ENCODE data around the gene AHI1. TPM values are rescaled to one million over a fixed set of nuclear protein-coding genes. Genes with fewer than 3 reads are reported as not detected.
"Not testable (repeated sequence)": the region's sequence is repeated elsewhere in the genome, so short reads cannot be mapped to it uniquely, and the experiment has no call there.

AHI1 gene
- total RNA-seq, 2 donors from 2014 or later: 27.6 to 29.0 TPM

DNA sequence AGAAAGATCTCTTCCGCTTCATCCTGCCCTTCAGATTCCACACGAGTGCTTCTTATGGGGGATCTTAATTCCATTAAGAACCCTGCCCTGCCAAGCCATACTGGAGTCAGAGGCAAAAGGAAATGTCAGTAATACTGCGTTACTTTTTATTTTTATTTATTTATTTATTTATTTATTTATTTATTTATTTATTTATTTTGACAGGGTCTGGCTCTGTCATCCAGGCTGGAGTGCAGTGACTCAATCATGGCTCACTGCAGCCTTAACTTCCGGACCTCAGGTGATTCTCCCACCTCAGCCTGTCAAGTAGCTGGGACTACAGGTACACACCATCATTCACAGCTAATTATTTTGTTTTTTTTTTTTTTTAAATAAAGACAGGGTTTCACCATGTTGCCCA is 236.9 kb downstream of the AHI1 start:
- Mint-ChIP-seq H3K27ac (no peak overlapping the region), H3K4me1 (peaks cover 2% of the 10 kb centered on the region), H3K36me3 (ENCODE audit: low read depth) (peaks cover 6% of the 10 kb centered on the region), H3K4me3 (no peak overlapping the region), H3K27me3 (peaks cover 32% of the 10 kb centered on the region)
- ATAC-seq (no peak), DNase-seq (no peak)
- no peaks in the 10 kb centered on the region for H3K9me3 ChIP-seq (ENCODE audit: control insufficient read depth, low read length, poor library complexity, severe bottlenecking)

DNA sequence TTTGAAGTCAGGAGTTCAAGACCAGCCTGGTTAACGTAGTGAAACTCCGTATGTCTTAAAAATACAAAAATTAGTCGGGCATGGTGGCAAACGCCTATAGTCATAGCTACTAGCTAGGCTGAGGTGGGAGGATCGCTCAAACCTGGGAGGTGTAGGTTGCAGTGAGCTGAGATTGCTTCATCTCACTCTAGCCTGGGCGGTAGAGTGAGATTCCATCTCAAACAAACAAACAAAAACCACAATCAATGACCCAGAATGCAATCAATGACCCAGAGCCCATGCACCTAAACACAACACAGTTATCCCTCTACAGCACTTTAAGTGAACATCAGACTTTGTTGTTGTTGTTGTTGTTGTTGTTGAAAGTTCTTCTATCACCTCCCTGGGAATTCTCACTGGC is 238.6 kb downstream of the AHI1 start:
- peaks cover 39% of the 10 kb centered on the region for H3K27me3 Mint-ChIP-seq
- H3K27ac Mint-ChIP-seq: no peak overlapping the region
- no peak for ATAC-seq

DNA sequence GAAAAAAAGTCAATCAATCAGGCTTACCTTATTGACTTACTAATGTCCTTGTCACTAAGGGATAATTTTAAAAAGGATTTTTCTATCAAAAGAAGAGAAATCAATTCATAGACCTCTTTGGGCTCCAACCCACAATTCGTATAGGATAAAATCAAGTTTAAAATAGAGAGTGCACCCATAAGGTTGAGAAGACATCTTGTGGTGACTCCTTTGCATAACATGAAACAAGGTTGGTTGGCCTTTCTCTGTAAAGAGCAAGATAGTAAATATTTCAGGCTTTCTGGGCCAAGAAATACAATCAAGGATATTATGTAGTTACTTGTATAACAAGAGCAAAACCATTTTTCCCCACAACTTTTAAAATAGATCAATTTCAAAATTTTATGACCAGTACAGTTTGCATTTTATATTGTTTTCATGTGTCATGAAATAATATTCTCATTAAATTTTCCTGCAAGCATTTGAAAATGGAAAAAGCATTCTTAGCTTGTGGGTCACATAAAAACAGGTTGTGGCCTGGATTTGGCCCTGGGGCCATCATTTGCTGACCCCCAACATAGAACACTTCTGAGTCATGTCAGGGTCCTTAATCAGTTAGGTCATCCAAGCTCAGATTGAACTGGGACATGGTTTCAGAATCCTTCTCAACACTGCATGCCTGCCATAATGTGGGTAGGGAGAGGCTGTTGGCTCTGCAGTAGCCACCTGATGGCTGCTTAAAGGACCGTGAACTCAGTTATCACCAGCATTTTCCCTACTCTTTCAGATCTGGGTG is 239.7 kb downstream of the AHI1 start:
- peaks cover 6% of the 10 kb centered on the region for H3K36me3 Mint-ChIP-seq (ENCODE audit: low read depth)
- no peak for DNase-seq
- peaks cover 39% of the 10 kb centered on the region for H3K27me3 Mint-ChIP-seq
- H3K4me1 Mint-ChIP-seq: peaks cover 2% of the 10 kb centered on the region
- no peak overlapping the region for H3K4me3 Mint-ChIP-seq
- H3K9me3 ChIP-seq (ENCODE audit: control insufficient read depth, low read length, poor library complexity, severe bottlenecking): no peaks in the 10 kb centered on the region
- no peak overlapping the region for H3K27ac Mint-ChIP-seq
- no peak for ATAC-seq

More for the DNA sequence above, 238.6 kb downstream of the AHI1 start:
- Mint-ChIP-seq H3K4me1 (peaks cover 2% of the 10 kb centered on the region), H3K4me3 (no peak overlapping the region), H3K36me3 (ENCODE audit: low read depth) (peaks cover 6% of the 10 kb centered on the region)
- no peak for DNase-seq
- H3K9me3 ChIP-seq (ENCODE audit: control insufficient read depth, low read length, poor library complexity, severe bottlenecking): no peaks in the 10 kb centered on the region

DNA sequence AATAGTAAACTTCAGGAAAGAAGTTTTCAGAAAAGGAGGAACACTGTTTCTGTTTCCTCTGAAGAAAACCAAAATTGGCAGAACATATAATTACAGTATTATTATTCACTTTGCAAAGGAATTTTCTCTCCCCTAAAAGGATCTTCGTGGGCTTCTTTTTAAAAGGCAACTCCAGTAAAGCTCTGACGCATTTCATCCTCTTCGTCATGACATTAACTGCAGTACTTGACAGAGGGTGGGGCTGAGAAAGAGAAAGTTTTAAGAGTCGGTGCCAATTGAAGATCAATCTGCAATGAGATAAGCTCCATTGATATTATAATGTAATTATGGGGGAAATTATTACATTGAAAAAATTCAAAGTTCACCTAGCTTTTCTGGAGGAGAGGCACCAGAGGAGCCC is 240.7 kb downstream of the AHI1 start:
- ATAC-seq: no peak
- DNase-seq: no peak
- no peaks in the 10 kb centered on the region for H3K9me3 ChIP-seq (ENCODE audit: control insufficient read depth, low read length, poor library complexity, severe bottlenecking)
- Mint-ChIP-seq H3K36me3 (ENCODE audit: low read depth) (peaks cover 6% of the 10 kb centered on the region), H3K27me3 (peaks cover 29% of the 10 kb centered on the region), H3K4me3 (no peak overlapping the region), H3K4me1 (peaks cover 2% of the 10 kb centered on the region), H3K27ac (no peak overlapping the region)

DNA sequence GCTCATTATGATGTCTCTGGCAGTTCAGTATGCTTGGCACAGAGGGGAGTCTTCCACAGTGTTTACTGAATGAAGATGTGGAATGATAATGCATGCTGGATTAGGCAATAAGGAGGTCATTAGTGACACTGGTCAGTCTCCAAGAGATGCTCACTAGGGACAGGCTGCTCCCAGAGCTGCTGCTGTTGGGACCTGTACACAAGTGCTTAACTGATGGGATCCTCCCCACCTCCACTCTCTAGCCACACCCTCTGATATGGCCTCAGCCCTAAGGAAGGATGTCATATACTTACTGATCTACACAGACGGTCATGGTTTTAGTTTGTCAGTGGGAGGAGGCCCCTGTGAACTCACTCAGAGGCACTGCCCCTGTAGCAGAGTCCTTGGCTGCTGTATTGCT is 243.1 kb downstream of the AHI1 start:
- peaks cover 21% of the 10 kb centered on the region for H3K27me3 Mint-ChIP-seq
- H3K36me3 Mint-ChIP-seq (ENCODE audit: low read depth): peaks cover 2% of the 10 kb centered on the region
- H3K9me3 ChIP-seq (ENCODE audit: control insufficient read depth, low read length, poor library complexity, severe bottlenecking): no peaks in the 10 kb centered on the region
- ATAC-seq (no peak), DNase-seq (no peak)
- H3K27ac Mint-ChIP-seq: no peak overlapping the region
- no peak overlapping the region for H3K4me3 Mint-ChIP-seq
- H3K4me1 Mint-ChIP-seq: no peaks in the 10 kb centered on the region

DNA sequence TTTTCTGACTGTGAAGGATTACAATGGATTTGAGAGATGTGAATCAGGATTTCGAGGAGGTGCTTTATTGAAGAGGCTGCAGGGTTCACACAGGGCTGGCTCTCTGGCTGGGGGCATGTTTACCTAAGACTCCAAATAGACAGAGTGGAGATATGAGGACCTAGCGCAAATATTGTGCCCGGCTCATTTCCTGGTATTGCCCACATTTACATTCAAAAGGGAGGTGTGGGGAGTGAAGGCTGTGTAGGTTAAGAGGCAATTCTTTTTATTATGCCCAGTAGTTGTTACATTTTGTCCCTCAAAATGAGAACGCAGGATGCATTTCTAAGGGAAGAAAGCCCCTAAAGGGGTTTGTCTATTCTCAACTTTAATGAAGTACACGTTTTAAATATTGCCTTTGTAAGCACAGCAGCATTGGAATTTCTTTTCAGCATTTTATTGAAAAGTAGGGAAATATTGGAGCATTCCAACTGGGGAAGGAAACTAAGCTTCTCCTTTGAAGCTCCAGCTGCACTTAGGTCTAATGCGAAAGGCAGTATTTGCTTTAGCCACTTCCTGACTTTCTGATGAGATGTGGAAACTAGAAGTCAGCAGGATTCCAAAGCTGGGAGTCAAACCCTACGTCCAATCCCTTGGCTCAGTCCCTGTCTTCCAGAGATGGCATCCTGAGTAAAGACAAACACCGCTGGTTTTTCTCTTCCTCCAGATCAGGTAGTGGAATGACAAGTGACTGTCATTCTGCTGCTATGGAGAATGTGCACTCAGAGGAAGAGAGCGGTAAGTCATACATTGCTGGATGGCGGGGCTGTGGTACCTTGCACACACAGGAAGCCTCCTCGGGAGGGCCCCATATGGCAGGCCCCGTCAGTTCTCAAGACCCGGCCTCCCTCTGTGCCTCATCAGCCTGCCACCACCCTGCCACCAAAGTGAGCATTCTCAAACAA is 245.8 kb downstream of the AHI1 start:
- ATAC-seq (no peak), DNase-seq (no peak)
- Mint-ChIP-seq H3K4me3 (no peak overlapping the region), H3K4me1 (no peaks in the 10 kb centered on the region), H3K36me3 (ENCODE audit: low read depth) (peaks cover 2% of the 10 kb centered on the region), H3K27ac (no peak overlapping the region), H3K27me3 (peaks cover 17% of the 10 kb centered on the region)
- H3K9me3 ChIP-seq (ENCODE audit: control insufficient read depth, low read length, poor library complexity, severe bottlenecking): no peaks in the 10 kb centered on the region

DNA sequence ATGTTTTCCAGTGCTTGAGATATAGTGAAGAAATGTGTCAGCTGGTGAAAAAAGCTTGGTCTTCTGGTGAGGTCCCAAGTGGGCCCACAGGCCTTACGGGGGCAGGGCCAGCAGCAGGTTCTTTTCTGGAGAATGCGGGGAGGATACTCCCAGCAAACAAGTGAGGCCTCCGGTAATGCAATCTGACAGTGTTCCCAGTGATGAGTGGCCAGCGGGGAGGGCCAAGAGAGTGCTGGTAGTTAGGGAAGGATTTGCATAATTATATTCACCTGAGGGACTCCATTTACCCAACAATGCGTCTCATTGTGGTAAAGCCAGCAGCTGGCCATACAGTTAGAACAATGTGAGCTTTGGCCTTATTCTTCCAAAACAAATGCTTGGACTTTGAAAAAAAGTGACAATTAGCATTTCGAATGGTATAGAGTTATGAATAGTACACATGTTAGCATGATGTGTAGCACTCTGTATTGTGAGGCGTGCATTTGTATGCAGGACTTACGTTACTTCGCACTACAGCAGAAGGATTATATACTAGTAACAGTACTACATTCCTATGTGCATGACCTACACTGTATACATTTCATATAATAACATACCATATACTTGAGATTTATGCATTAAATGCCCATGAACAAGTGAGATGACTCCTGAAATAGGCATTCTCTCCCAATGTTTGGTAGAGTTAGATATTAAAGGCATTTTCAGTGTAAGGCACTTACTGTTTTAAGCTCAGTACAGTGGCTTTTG is 246.6 kb downstream of the AHI1 start:
- no peak overlapping the region for H3K27ac Mint-ChIP-seq

DNA sequence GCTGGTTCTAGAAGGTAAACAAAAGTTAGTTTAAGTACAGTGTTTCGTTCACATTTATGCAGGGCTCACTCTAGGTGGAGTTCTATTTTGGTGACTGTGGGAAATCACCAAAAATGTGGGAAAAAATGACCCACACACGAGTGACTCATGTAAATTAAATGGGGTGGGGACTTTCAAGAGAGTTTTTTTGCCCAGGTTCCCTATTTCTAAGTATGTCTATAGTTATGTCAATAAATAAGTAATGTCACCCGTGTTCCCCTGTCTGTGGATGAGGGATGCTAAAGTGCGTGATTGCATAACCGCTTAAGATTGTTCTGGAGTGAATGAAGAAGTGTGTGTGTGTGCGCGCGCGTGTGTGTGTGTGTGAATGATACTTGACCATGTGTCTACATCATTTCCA is 247.3 kb downstream of the AHI1 start:
- H3K9me3 ChIP-seq (ENCODE audit: control insufficient read depth, low read length, poor library complexity, severe bottlenecking): no peaks in the 10 kb centered on the region
- Mint-ChIP-seq H3K36me3 (ENCODE audit: low read depth) (no peaks in the 10 kb centered on the region), H3K4me1 (no peaks in the 10 kb centered on the region), H3K27me3 (peaks cover 3% of the 10 kb centered on the region), H3K27ac (no peak overlapping the region), H3K4me3 (no peak overlapping the region)
- DNase-seq: no peak
- ATAC-seq: no peak

More for the DNA sequence above, 246.6 kb downstream of the AHI1 start:
- no peak overlapping the region for H3K4me3 Mint-ChIP-seq
- H3K9me3 ChIP-seq (ENCODE audit: control insufficient read depth, low read length, poor library complexity, severe bottlenecking): no peaks in the 10 kb centered on the region
- H3K4me1 Mint-ChIP-seq: no peaks in the 10 kb centered on the region
- DNase-seq (no peak), ATAC-seq (no peak)
- peaks cover 10% of the 10 kb centered on the region for H3K27me3 Mint-ChIP-seq
- H3K36me3 Mint-ChIP-seq (ENCODE audit: low read depth): peaks cover under 1% of the 10 kb centered on the region

DNA sequence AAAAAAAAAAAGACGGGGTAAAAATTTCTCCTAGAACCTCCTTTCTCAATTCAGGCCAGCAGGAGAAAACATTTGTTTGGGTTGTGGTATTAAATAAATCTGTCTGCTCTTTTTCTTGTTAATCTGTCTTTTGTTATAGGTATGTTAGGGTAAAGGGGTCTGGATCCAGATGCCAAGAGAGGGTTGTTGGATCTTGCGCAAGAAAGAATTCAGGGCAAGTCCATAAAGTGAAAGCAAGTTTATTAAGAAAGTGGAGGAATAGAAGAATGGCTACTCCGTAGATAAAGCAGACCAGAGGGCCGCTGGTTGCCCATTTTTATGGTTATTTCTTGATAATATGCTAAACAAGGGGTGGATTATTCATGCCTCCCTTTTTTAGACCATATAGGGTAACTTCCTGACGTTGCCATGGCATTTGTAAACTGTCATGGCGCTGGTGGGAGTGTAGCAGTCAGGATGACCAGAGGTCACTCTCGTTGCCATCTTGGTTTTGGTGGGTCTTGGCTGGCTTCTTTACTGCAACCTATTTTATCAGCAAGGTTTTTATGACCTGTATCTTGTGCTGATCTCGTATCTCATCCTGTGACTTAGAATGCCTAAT is 251.0 kb downstream of the AHI1 start:
- H3K27me3 Mint-ChIP-seq; H3K9me3 ChIP-seq (ENCODE audit: control insufficient read depth, low read length, poor library complexity, severe bottlenecking); H3K27ac Mint-ChIP-seq; DNase-seq; H3K36me3 Mint-ChIP-seq (ENCODE audit: low read depth); H3K4me1 Mint-ChIP-seq; H3K4me3 Mint-ChIP-seq; ATAC-seq: not testable (repeated sequence)

DNA sequence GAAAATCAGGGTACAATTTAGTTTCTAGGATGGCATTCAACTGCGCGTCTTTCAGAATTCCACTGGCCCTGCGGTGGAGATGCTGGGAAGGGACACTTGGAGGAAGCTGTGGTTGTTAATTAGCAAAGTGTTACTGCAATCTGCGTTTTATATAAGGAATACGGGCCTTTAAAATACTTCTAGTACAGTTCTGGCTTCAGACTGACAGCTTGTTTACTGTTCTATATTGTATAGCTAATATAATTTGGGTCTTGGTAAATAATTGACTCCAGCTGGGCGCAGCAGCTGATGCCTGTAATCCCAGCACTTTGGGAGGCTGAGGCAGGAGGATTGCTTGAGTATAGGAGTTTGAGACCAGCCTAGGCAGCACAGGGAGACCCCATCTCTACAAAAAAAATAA is 252.7 kb downstream of the AHI1 start:
- H3K36me3 Mint-ChIP-seq (ENCODE audit: low read depth): no peaks in the 10 kb centered on the region
- no peak overlapping the region for H3K27ac Mint-ChIP-seq
- H3K4me3 Mint-ChIP-seq: no peak overlapping the region
- H3K27me3 Mint-ChIP-seq: no peaks in the 10 kb centered on the region
- H3K9me3 ChIP-seq (ENCODE audit: control insufficient read depth, low read length, poor library complexity, severe bottlenecking): no peaks in the 10 kb centered on the region
- no peaks in the 10 kb centered on the region for H3K4me1 Mint-ChIP-seq
- ATAC-seq: no peak
- DNase-seq: no peak

DNA sequence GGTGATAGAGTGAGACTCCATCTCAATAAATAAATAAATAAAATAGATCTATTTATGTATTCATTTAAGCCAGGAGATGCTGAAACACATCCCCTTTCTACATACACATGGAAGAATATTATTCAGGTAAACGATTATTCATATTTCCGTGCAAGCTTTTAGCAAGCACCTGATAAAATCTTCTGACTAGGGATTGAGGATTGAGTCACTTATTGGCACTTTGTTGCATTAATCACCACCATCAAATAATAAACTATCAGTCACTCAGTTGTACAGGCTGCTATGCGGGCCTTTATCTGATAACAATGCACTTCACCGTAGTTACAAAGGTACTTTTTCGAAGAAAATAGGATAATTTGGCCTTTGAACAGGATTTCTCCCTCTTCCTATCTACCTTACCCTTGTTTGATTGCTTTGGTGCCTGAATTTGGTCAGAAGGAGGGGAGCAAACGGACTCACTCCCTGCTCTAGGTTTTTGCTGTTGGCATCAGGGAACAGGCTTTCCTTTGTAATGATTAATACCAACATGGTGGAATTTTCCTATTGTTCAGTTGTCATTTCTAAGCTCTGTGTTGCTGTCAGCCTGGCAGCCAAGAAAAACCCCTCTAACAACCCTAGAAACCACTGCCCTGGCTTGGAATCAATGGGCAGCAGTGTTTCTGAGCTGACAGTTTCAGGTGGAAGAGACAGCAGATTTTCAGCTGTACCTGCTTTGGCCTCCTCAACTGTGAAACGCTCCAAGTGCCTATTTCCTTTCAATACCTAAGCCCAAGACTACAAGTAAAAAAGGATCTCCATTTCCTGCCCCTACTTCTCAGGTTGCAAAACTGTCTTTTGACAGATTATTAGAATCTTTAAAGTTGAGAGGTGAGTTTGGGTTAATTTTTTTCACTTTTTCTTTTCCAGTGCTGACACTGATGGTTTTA is 253.4 kb downstream of the AHI1 start:
- Mint-ChIP-seq H3K27me3 (peaks cover under 1% of the 10 kb centered on the region), H3K36me3 (ENCODE audit: low read depth) (no peaks in the 10 kb centered on the region), H3K27ac (no peak overlapping the region), H3K4me1 (no peaks in the 10 kb centered on the region), H3K4me3 (no peak overlapping the region)
- ATAC-seq (no peak), DNase-seq (no peak)
- H3K9me3 ChIP-seq (ENCODE audit: control insufficient read depth, low read length, poor library complexity, severe bottlenecking): no peaks in the 10 kb centered on the region

DNA sequence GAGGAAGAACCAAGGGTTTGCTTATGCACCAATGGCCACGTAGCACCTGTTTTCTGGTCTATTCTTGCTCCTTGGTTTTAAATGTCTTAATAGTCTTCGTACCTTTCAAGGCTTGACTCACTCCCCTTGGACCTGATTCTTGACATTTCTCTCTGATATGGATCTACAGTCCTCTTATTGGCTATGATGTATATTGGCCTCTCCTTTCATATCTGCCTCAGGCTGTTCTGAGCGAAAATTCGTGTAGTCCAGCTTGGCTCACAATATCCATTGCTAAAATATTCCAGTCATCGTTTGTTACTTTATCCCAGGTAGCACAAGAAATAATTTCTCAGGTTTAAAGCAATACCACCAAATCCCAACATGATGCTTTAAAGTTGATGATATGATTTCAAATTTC is 256.8 kb downstream of the AHI1 start:
- Mint-ChIP-seq H3K27ac (no peak overlapping the region), H3K27me3 (peaks cover 5% of the 10 kb centered on the region), H3K4me3 (no peak overlapping the region), H3K36me3 (ENCODE audit: low read depth) (no peaks in the 10 kb centered on the region), H3K4me1 (peaks cover 5% of the 10 kb centered on the region)
- DNase-seq (no peak), ATAC-seq (no peak)
- H3K9me3 ChIP-seq (ENCODE audit: control insufficient read depth, low read length, poor library complexity, severe bottlenecking): no peaks in the 10 kb centered on the region
